ENCODE data around the gene RPP40. TPM values are rescaled to one million over a fixed set of nuclear protein-coding genes. Genes with fewer than 3 reads are reported as not detected.

Gene RPP40
- total RNA-seq, 1 donor from 2014 or later = 3.2 TPM

Other genes starting within 250 kb of the RPP40 start
- gene CDYL, start 227.6 kb downstream of the RPP40 start, total RNA-seq = 30.4 TPM
- 2.8 TPM for gene PPP1R3G, start 81.3 kb upstream of the RPP40 start, total RNA-seq

Measured in mucosa of gallbladder (tissue), 1 donor.